Measurements from ENCODE around the gene NMD3. TPM values are rescaled to one million over a fixed set of nuclear protein-coding genes. Genes with fewer than 3 reads are reported as not detected.

NMD3 gene
- polyA plus RNA-seq, 1 donor: 46.7 TPM

DNA sequence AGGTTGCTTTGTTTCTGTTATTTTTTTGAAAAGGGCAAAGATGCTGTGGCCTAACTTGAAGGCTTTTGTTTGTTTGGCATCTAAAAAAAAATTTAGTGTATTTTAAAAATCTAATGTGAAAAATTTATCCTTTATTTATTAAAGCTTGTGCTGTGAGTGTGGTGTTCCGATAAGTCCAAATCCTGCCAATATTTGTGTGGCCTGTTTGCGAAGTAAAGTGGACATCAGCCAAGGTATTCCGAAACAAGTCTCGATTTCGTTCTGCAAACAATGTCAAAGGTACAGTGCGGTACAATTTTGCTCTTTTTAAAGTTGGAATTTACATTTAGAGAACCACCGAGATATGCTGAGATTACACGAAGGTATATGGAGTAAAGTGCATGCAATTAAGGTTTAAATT lies 3.7 kb downstream of the NMD3 start:
- peaks cover 16% of the 10 kb centered on the region for H3K36me3 ChIP-seq (ENCODE audit: control insufficient read depth, insufficient read depth, low read length)
- no peak overlapping the region for H3K4me3 ChIP-seq (ENCODE audit: low read length)
- WGBS (ENCODE audit: insufficient coverage, low lambda C conversion rate): 100% methylated on average over 7 of the region's 8 CpGs
- H3K9me3 ChIP-seq (ENCODE audit: control insufficient read depth, low read depth, low read length): no peaks in the 10 kb centered on the region
- no peaks in the 10 kb centered on the region for H3K27me3 ChIP-seq (ENCODE audit: control insufficient read depth, insufficient read depth, low read length)
- no peak for DNase-seq
- peaks cover 11% of the 10 kb centered on the region for H3K4me1 ChIP-seq (ENCODE audit: control insufficient read depth, insufficient read depth, low read length)
- H3K27ac ChIP-seq (ENCODE audit: low read length): no peak overlapping the region

DNA sequence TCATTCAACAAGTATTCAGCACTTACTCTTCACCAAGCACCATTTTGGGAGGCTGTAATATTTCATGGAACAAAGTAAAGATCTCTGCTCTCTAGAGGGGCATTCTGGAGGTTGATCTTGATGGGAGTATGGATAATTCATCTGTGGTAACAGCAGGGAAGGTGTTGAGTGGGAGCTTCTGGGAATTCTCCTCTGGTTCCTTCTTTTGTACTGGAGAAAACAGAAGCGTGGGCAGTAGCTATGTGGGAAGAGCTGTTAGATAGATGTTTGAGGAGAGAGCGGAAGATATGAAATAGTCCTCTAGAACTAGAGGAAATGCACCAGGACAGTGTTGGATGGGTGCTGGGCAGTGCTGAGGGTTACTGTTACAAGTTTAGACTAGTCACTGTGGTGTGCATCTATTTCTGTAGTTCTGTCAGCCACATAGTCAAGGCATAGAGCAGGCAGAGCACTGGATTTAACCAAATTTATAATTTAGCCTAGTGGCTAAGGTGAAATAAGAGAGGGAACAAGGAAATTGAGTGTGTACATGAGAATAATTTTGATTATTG lies 9.6 kb downstream of the NMD3 start:
- Histone ChIP-seq H3K9me3 (ENCODE audit: control insufficient read depth, low read depth, low read length) (no peaks in the 10 kb centered on the region), H3K27ac (ENCODE audit: low read length) (no peak overlapping the region), H3K4me3 (ENCODE audit: low read length) (no peak overlapping the region), H3K27me3 (ENCODE audit: control insufficient read depth, insufficient read depth, low read length) (no peaks in the 10 kb centered on the region), H3K4me1 (ENCODE audit: control insufficient read depth, insufficient read depth, low read length) (no peaks in the 10 kb centered on the region), H3K36me3 (ENCODE audit: control insufficient read depth, insufficient read depth, low read length) (peaks cover 39% of the 10 kb centered on the region)
- no peak for DNase-seq
- WGBS (ENCODE audit: insufficient coverage, low lambda C conversion rate): 100% methylated on average over 1 of the region's 2 CpGs

DNA sequence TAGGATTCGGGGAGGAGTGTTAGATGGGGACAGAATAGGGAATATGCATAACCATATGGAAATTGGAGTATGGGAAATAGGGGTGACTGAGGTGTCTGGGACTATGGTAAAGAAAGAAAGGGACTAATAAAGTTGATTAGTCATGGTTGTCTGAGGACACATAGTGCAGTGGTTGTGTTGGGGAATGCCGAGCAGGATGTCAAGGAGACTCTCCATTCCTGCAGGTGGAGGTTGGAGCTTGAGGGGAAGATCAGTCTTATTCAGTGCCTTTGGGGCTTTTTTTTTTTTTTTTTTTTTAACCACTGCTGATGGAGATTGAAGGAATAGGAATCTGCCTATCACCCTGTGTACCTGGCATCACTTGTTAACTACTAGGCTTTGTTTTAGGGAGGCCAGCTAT lies 10.8 kb downstream of the NMD3 start:
- Histone ChIP-seq H3K4me3 (ENCODE audit: low read length) (no peak overlapping the region), H3K27me3 (ENCODE audit: control insufficient read depth, insufficient read depth, low read length) (no peaks in the 10 kb centered on the region), H3K4me1 (ENCODE audit: control insufficient read depth, insufficient read depth, low read length) (no peaks in the 10 kb centered on the region), H3K27ac (ENCODE audit: low read length) (no peak overlapping the region), H3K9me3 (ENCODE audit: control insufficient read depth, low read depth, low read length) (no peaks in the 10 kb centered on the region), H3K36me3 (ENCODE audit: control insufficient read depth, insufficient read depth, low read length) (peaks cover 37% of the 10 kb centered on the region)
- DNase-seq: no peak
- WGBS (ENCODE audit: insufficient coverage, low lambda C conversion rate): no CpG with 5 or more reads among the region's 2 CpGs

GRCh38 chr3:161233557-161233956 lies 12.4 kb downstream of the NMD3 start:
- DNase-seq: no peak
- no CpG with 5 or more reads among the region's 1 CpG for WGBS (ENCODE audit: insufficient coverage, low lambda C conversion rate)
- Histone ChIP-seq H3K27ac (ENCODE audit: low read length) (no peak overlapping the region), H3K36me3 (ENCODE audit: control insufficient read depth, insufficient read depth, low read length) (peaks cover 40% of the 10 kb centered on the region), H3K27me3 (ENCODE audit: control insufficient read depth, insufficient read depth, low read length) (no peaks in the 10 kb centered on the region), H3K9me3 (ENCODE audit: control insufficient read depth, low read depth, low read length) (no peaks in the 10 kb centered on the region), H3K4me1 (ENCODE audit: control insufficient read depth, insufficient read depth, low read length) (no peaks in the 10 kb centered on the region), H3K4me3 (ENCODE audit: low read length) (no peak overlapping the region)

- 100% methylated on average over 1 of the region's 2 CpGs for WGBS (ENCODE audit: insufficient coverage, low lambda C conversion rate)
- Histone ChIP-seq H3K4me1 (ENCODE audit: control insufficient read depth, insufficient read depth, low read length) (no peaks in the 10 kb centered on the region), H3K27ac (ENCODE audit: low read length) (no peak overlapping the region), H3K27me3 (ENCODE audit: control insufficient read depth, insufficient read depth, low read length) (no peaks in the 10 kb centered on the region), H3K9me3 (ENCODE audit: control insufficient read depth, low read depth, low read length) (no peaks in the 10 kb centered on the region), H3K36me3 (ENCODE audit: control insufficient read depth, insufficient read depth, low read length) (peaks cover 38% of the 10 kb centered on the region), H3K4me3 (ENCODE audit: low read length) (no peak overlapping the region)
- no peak for DNase-seq
These were observed 15.1 kb downstream of the NMD3 start for GRCh38 chr3:161236240-161236639.

DNA sequence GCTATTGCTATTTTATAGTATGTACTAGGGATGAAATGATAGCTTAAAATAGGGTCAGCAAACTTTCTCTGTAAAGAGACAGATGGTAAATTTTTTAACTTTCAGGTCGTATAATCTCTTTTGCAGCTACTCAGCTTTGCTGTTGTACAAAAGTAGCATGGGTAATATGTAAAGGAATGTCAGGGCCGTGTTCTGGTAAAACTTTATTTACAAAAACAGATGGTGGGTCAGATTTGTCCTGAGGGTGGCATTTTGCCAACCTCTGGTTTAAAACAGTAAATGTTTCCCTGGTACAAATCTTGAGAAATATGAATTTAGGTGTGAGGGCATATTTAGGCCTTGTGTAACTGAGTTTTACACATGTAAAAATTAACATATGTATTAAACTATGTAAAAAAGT lies 18.6 kb downstream of the NMD3 start:
- H3K9me3 ChIP-seq (ENCODE audit: control insufficient read depth, low read depth, low read length): no peaks in the 10 kb centered on the region

DNA sequence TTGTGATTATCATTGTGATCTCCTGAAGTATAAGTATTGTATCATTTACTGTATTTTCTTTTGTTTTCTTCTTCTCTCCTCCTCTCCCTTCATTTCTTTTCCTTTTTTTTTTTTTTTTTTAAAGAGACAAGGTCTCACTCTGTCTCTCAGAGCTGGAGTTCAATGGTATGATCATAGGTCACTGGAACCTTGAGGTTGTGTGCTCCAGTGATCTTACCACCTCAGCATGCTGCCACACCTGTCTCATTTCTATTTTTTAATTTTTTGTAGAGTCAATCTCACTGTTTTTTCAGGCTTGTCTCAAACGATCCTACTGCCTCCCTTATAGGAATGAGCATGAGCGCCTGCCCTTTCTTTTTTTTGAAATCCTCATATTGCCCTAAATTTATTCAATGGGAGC lies 23.4 kb downstream of the NMD3 start:
- Histone ChIP-seq H3K27me3 (ENCODE audit: control insufficient read depth, insufficient read depth, low read length) (no peaks in the 10 kb centered on the region), H3K36me3 (ENCODE audit: control insufficient read depth, insufficient read depth, low read length) (peaks cover 49% of the 10 kb centered on the region), H3K9me3 (ENCODE audit: control insufficient read depth, low read depth, low read length) (no peaks in the 10 kb centered on the region), H3K4me1 (ENCODE audit: control insufficient read depth, insufficient read depth, low read length) (no peaks in the 10 kb centered on the region), H3K4me3 (ENCODE audit: low read length) (no peak overlapping the region), H3K27ac (ENCODE audit: low read length) (no peak overlapping the region)
- DNase-seq: no peak
- 90% methylated on average over 2 of the region's 2 CpGs for WGBS (ENCODE audit: insufficient coverage, low lambda C conversion rate)

More for the DNA sequence above, 18.6 kb downstream of the NMD3 start:
- Histone ChIP-seq H3K27ac (ENCODE audit: low read length) (no peak overlapping the region), H3K4me3 (ENCODE audit: low read length) (no peak overlapping the region), H3K27me3 (ENCODE audit: control insufficient read depth, insufficient read depth, low read length) (no peaks in the 10 kb centered on the region), H3K4me1 (ENCODE audit: control insufficient read depth, insufficient read depth, low read length) (no peaks in the 10 kb centered on the region), H3K36me3 (ENCODE audit: control insufficient read depth, insufficient read depth, low read length) (peaks cover 37% of the 10 kb centered on the region)
- no peak for DNase-seq
- WGBS (ENCODE audit: insufficient coverage, low lambda C conversion rate): no CpG with 5 or more reads among the region's 2 CpGs

DNA sequence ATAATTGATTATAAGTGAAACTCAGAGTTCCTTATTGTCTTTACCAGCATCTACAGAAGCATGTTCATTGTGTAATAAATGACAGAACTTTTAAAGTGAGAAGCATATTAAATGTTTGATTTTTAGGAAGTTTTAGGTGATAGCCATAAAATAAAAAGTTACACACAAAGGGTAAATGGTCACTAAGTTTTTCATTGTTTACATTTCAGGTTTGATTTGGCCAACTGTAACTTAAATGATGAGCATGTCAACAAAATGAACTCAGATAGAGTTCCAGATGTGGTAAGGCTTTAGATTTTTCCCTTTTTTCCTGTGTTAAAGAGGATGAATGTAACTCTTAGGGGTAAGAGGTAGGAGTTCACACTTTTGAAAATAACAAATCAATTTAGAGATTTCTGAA lies 25.9 kb downstream of the NMD3 start:
- no peak overlapping the region for H3K27ac ChIP-seq (ENCODE audit: low read length)
- H3K27me3 ChIP-seq (ENCODE audit: control insufficient read depth, insufficient read depth, low read length): no peaks in the 10 kb centered on the region
- H3K9me3 ChIP-seq (ENCODE audit: control insufficient read depth, low read depth, low read length): no peaks in the 10 kb centered on the region
- H3K4me1 ChIP-seq (ENCODE audit: control insufficient read depth, insufficient read depth, low read length): no peaks in the 10 kb centered on the region
- DNase-seq: no peak
- no peak overlapping the region for H3K4me3 ChIP-seq (ENCODE audit: low read length)
- peaks cover 51% of the 10 kb centered on the region for H3K36me3 ChIP-seq (ENCODE audit: control insufficient read depth, insufficient read depth, low read length)

- no peak overlapping the region for H3K27ac ChIP-seq (ENCODE audit: low read length)
- H3K9me3 ChIP-seq (ENCODE audit: control insufficient read depth, low read depth, low read length): no peaks in the 10 kb centered on the region
- no peaks in the 10 kb centered on the region for H3K4me1 ChIP-seq (ENCODE audit: control insufficient read depth, insufficient read depth, low read length)
- H3K4me3 ChIP-seq (ENCODE audit: low read length): no peak overlapping the region
- no peak for DNase-seq
- 88% methylated on average over 1 of the region's 1 CpG for WGBS (ENCODE audit: insufficient coverage, low lambda C conversion rate)
- H3K27me3 ChIP-seq (ENCODE audit: control insufficient read depth, insufficient read depth, low read length): no peaks in the 10 kb centered on the region
- H3K36me3 ChIP-seq (ENCODE audit: control insufficient read depth, insufficient read depth, low read length): peaks cover 52% of the 10 kb centered on the region
These were observed 29.0 kb downstream of the NMD3 start for GRCh38 chr3:161250116-161250515.

GRCh38 chr3:161251716-161252115 lies 30.6 kb downstream of the NMD3 start:
- no peak for DNase-seq
- H3K4me1 ChIP-seq (ENCODE audit: control insufficient read depth, insufficient read depth, low read length): no peaks in the 10 kb centered on the region
- WGBS (ENCODE audit: insufficient coverage, low lambda C conversion rate): 100% methylated on average over 1 of the region's 2 CpGs
- H3K4me3 ChIP-seq (ENCODE audit: low read length): no peak overlapping the region
- no peak overlapping the region for H3K27ac ChIP-seq (ENCODE audit: low read length)
- H3K27me3 ChIP-seq (ENCODE audit: control insufficient read depth, insufficient read depth, low read length): no peaks in the 10 kb centered on the region
- peaks cover 53% of the 10 kb centered on the region for H3K36me3 ChIP-seq (ENCODE audit: control insufficient read depth, insufficient read depth, low read length)
- no peaks in the 10 kb centered on the region for H3K9me3 ChIP-seq (ENCODE audit: control insufficient read depth, low read depth, low read length)

DNA sequence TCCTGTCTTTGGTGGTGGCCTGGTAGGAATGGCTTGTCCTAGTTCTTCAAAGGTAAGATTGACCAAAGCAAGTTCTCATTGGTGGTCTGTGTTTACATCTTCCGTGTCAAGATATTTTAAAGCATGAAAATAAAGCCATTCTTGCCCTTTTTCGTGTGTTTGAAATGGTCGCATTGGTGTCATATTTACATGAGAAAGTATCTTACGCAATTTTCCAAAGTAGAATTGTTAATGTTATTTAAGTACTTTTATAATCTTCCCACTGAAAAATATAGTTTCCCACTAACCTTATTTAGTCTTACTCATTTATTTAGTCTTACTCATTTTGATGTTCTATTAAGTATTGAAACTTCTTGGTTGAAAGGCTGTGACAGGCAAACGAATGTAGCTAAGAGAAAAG lies 31.0 kb downstream of the NMD3 start:
- WGBS (ENCODE audit: insufficient coverage, low lambda C conversion rate): 100% methylated on average over 3 of the region's 5 CpGs
- Histone ChIP-seq H3K4me1 (ENCODE audit: control insufficient read depth, insufficient read depth, low read length) (no peaks in the 10 kb centered on the region), H3K9me3 (ENCODE audit: control insufficient read depth, low read depth, low read length) (no peaks in the 10 kb centered on the region), H3K4me3 (ENCODE audit: low read length) (no peak overlapping the region), H3K27ac (ENCODE audit: low read length) (no peak overlapping the region), H3K27me3 (ENCODE audit: control insufficient read depth, insufficient read depth, low read length) (no peaks in the 10 kb centered on the region), H3K36me3 (ENCODE audit: control insufficient read depth, insufficient read depth, low read length) (peaks cover 50% of the 10 kb centered on the region)
- no peak for DNase-seq
